ENCODE data around the gene TMEM248.
"Not testable (repeated sequence)": the region's sequence is repeated elsewhere in the genome, so short reads cannot be mapped to it uniquely, and the experiment has no call there.

- not testable (repeated sequence) for TF ChIP-seq CTCF, POLR2A (IDR thresholded peaks at IDR 0.05)
Observed at GRCh38 chr7:66989552-66989951, 68.5 kb downstream of the TMEM248 start.
